CD4-positive, alpha-beta T cell treated with Interleukin-2 at 100 ng/mL for 4 hours (primary cell): ENCODE data around the gene RNASEH1.
A peak's percentile ranks its signal among the peaks of the same experiment; 100 is the strongest.
"Not testable (repeated sequence)": the region's sequence is repeated elsewhere in the genome, so short reads cannot be mapped to it uniquely, and the experiment has no call there.

ENCODE experiments used
- DNase-seq: peaks from one replicate; pipeline ENCODE4 v3.0.0-alpha.2; 2020; ENCODE audit warnings: low spot score

Gene RNASEH1

GRCh38 chr2:3519255-3520205, 38.6 kb downstream of the RNASEH1 start, which contains the start of gene ADI1:
ADI1 (minus strand) TSS chr2:3519531; CDS start chr2:3519487, 44 bp downstream.
- peak; percentile 76 for DNase-seq

GRCh38 chr2:3518496-3519254, 39.5 kb downstream of the RNASEH1 start:
- peak; percentile 99 for DNase-seq

DNA sequence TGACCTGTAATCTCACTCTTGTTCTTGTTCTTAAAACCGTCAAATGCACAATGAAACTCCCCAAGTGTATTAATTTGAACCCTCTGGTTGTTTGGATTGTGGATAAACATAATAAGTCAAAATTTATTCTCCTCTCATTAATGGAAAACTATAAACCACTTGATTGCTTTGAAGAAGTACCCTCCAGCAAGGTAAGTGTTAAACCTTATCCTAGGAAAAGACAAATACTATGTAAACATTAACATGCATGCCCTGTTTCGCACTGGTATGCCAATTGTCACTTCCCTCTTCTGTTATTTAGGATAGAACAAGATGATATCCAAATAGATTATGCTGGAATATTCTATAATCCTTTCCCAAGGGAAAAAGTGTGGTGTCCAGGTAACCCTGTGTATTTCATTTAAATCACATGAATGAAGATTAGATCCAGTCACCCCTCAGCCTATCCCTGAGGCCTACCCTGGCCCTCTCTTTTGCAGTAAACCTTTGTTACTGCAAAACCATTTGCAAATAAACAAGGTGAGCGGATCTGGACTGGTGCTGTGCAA, 40.1 kb downstream of the RNASEH1 start:
- DNase-seq = no peak

- no peak for DNase-seq
Observed at GRCh38 chr2:3516831-3517230, 41.3 kb downstream of the RNASEH1 start.

DNA sequence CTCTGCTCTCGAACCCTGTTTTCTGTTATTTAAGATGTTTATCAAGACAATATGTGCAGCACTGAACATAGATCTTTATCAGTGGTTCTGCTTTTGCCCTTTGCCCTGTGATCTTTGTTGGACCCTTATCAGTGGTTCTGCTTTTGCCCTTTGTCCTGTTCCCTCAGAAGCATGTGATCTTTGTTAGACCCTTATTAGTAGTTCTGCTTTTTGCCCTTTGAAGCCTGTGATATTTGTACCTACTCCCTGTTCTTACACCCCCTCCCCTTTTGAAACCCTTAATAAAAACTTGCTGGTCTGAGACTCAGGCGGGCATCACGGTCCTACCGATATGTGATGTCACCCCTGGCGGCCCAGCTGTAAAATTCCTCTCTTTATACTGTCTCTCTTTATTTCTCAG, 42.7 kb downstream of the RNASEH1 start:
- DNase-seq = not testable (repeated sequence)

DNA sequence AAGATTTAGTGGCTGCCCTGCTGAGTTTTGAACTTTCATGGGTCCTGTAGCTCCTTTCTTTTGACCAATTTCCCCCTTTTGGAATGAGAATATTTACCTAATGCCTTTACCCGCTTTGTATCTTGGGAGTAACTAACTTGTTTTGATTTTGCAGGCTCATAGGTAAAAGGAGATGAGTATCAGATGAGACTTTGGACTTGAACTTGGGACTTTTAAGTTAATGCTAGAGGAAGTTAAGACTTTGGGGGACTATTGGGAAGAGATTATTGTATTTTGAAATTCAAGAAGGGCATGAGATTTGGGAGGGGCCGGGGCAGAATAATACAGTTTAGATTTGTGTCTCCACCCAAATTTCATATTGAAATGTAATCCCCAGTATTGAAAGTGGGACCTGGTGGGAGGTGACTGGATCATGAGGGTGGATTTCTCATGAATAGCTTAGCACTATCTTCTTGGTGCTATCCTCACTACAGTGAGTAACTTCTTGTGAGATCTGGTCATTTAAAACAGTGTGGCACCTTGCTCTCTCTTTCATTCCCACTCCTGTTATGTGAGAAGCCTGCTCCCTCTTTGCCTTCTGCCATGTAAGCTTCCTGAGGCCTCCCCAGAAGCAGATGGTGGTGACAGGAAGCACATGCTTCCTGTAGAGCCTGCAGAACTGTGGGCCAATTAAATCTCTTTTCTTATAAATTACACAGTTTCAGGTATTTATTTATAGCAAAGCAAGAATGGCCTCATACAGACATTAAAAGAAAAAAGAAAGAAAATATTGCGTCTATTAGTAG, 44.9 kb downstream of the RNASEH1 start:
- no peak for DNase-seq

- DNase-seq = no peak
Observed at GRCh38 chr2:3512086-3512485, 46.0 kb downstream of the RNASEH1 start.

DNA sequence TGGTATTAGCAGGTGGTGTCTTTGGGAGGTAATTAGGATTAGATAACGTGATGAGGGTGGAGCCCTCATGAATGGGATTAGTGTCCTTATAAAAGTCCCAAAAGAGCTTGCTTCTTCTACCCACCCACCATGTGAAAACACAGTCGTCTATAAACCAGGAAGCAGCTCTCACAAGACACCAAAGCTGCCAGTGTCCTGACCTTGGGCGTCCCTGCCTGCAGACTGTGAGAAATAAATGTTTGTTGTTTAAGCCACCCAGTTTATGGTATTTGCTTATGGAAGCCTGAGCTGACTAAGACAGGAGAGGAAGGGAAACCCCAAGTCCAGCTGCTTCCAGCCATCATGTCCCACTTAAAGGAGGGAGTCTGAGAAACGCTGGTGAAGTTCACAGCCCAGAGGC, 52.4 kb downstream of the RNASEH1 start:
- no peak for DNase-seq

GRCh38 chr2:3504741-3505140, 53.4 kb downstream of the RNASEH1 start:
- DNase-seq = no peak

DNA sequence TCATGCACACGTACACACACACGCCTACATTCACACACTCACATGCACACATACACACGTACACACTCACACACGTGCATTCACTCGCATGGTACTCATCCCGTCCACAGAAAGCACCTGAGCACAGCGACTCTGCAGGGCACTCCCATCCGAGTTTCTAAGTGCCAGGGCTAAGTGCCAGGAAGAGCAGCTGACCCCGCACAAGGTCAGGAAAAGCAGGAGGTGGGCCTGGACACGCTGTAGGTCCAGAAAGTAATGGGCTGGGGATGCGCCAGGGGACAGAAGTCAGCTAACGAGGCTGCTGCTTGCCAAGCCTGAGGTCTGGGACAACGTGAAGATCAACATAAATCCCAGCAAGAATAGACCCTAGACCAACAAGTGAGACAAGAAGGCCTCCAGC, 54.6 kb downstream of the RNASEH1 start:
- DNase-seq = no peak

- no peak for DNase-seq
Observed at GRCh38 chr2:3503046-3503445, 55.1 kb downstream of the RNASEH1 start.

- no peak for DNase-seq
Observed at GRCh38 chr2:3500326-3500899, 57.7 kb downstream of the RNASEH1 start.

DNA sequence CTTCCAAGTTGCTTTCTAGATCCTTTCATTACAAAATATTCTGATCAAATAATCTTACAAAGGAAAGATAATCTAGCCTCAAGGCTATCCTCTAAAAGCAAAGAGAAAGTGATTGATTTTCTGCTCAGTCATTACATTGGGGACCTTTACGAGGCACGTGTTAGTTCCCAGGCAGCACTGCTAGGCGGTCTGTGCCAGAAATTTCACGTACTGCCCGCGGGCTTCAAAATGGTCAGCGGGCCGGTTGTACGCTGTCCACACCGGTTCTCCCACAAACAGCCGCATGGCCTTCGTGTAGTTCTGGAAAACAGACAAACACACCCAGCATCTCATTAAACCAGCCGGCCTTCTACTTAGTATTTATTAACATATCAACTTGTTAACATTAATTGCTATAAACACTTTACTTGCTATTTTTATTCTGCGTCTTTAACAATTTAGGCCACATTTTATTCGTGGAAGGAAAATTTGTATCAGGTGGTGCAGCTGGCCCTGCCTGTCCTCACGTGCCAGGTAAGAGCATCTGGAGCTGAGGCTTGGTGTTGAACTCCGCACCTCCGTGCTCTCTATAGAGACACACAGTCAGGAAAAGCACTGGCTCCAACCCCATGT, 59.2 kb downstream of the RNASEH1 start:
- no peak for DNase-seq

DNA sequence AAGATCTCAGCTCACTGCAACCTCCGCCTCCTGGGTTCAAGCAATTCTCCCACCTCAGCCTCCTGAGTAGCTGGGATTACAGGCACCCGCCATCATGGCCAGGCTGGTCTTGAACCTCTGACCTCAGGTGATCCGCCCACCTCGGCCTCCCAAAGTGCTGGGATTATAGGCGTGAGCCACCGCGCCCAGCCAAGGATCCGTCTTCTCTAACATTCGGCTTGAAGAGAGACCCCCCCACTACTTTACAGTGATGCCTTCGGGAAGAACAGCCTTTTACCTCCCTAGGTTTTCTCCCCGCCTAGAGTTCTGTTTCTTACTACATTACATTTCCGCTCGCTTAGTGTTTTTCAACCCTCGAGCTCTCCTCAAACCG, 61.4 kb downstream of the RNASEH1 start:
- DNase-seq = not testable (repeated sequence)
